ENCODE data around the gene RIC1.

RIC1 gene

GRCh38 chr9:5684101-5684500, 55.2 kb downstream of the RIC1 start:
- H3K27ac ChIP-seq (replicated peaks) = no peak overlapping the region
- no peak for DNase-seq (ENCODE audit: low read depth in 1 of 2, low spot score in 1 of 2)
- no peaks in the 10 kb centered on the region for H3K27me3 ChIP-seq (ENCODE audit: insufficient read depth, poor library complexity, severe bottlenecking)
- no peak for TF ChIP-seq GABPA (IDR thresholded peaks at IDR 0.05; ENCODE audit: low read depth)
- TF ChIP-seq CTCF (IDR thresholded peaks at IDR 0.05; ENCODE audit: insufficient read depth, low read length) = no peak
- no peak for TF ChIP-seq POLR2AphosphoS5 (IDR thresholded peaks at IDR 0.05; ENCODE audit: low read depth)
- TF ChIP-seq SPI1 (IDR thresholded peaks at IDR 0.05; ENCODE audit: borderline replicate concordance, low read depth) = no peak
- no peak for TF ChIP-seq REST (IDR thresholded peaks at IDR 0.05; ENCODE audit: insufficient replicate concordance, low read depth)
- H3K4me3 ChIP-seq (replicated peaks; ENCODE audit: insufficient read depth, low read length) = no peak overlapping the region

GRCh38 chr9:5688109-5688508, 59.2 kb downstream of the RIC1 start:
- peak in 1 of 2 experiments; percentile 5 for DNase-seq (ENCODE audit: low read depth in 1 of 2, low spot score in 1 of 2)
- Histone ChIP-seq H3K27ac (replicated peaks) (no peak overlapping the region), H3K27me3 (ENCODE audit: insufficient read depth, poor library complexity, severe bottlenecking) (no peaks in the 10 kb centered on the region), H3K4me3 (replicated peaks; ENCODE audit: insufficient read depth, low read length) (no peak overlapping the region)
- TF ChIP-seq SPI1 (IDR thresholded peaks at IDR 0.05; ENCODE audit: borderline replicate concordance, low read depth) (no peak), REST (IDR thresholded peaks at IDR 0.05; ENCODE audit: insufficient replicate concordance, low read depth) (no peak), POLR2AphosphoS5 (IDR thresholded peaks at IDR 0.05; ENCODE audit: low read depth) (no peak), CTCF (IDR thresholded peaks at IDR 0.05; ENCODE audit: insufficient read depth, low read length) (no peak), GABPA (IDR thresholded peaks at IDR 0.05; ENCODE audit: low read depth) (no peak)

GRCh38 chr9:5690278-5690677, 61.4 kb downstream of the RIC1 start:
- TF ChIP-seq CTCF (IDR thresholded peaks at IDR 0.05; ENCODE audit: insufficient read depth, low read length) = no peak
- TF ChIP-seq REST (IDR thresholded peaks at IDR 0.05; ENCODE audit: insufficient replicate concordance, low read depth) = no peak
- no peak for DNase-seq (ENCODE audit: low read depth in 1 of 2, low spot score in 1 of 2)
- no peaks in the 10 kb centered on the region for H3K27me3 ChIP-seq (ENCODE audit: insufficient read depth, poor library complexity, severe bottlenecking)
- no peak overlapping the region for H3K27ac ChIP-seq (replicated peaks)
- H3K4me3 ChIP-seq (replicated peaks; ENCODE audit: insufficient read depth, low read length) = no peak overlapping the region

All from HL-60 (cell line).